ENCODE results near the gene ECE1.

DNA sequence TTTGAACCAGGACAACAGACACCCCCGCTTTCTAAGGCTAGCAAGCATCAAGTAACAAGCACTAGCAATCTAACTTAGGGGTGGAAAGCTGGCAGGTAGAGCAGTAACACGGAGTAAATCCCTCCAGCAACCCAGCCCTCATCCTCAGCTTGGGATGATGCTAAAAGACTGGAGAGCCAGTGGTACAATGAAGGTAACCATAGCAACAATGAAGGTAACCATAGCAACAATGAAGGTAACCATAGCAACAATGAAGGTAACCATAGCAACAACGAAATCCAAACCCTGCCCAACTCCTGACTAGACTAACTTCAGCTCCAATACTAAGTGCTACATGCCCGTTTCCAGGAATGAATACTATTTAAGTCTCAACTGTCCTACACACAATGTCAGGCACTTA, 91.3 kb downstream of the ECE1 start:
- TF ChIP-seq EZH2 (IDR thresholded peaks at IDR 0.05; ENCODE audit: borderline replicate concordance, low read length) = no peak
- TF ChIP-seq, protein P1, sequence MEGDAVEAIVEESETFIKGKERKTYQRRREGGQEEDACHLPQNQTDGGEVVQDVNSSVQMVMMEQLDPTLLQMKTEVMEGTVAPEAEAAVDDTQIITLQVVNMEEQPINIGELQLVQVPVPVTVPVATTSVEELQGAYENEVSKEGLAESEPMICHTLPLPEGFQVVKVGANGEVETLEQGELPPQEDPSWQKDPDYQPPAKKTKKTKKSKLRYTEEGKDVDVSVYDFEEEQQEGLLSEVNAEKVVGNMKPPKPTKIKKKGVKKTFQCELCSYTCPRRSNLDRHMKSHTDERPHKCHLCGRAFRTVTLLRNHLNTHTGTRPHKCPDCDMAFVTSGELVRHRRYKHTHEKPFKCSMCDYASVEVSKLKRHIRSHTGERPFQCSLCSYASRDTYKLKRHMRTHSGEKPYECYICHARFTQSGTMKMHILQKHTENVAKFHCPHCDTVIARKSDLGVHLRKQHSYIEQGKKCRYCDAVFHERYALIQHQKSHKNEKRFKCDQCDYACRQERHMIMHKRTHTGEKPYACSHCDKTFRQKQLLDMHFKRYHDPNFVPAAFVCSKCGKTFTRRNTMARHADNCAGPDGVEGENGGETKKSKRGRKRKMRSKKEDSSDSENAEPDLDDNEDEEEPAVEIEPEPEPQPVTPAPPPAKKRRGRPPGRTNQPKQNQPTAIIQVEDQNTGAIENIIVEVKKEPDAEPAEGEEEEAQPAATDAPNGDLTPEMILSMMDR (IDR thresholded peaks at IDR 0.05; ENCODE audit: low read length) = no peak
